DND-41 (cell line): Measurements from ENCODE around the gene DRD3.

Source experiments
- ATAC-seq: fragments of 200-7000 bp; cut with Tn5 transposase; 3 replicates; pipeline ENCODE4 v1.9.1; 2021; ENCODE audit warnings: low read depth; ENCODE audit not compliant: insufficient read depth
- DNase-seq: peaks from one replicate; pipeline ENCODE4 v3.0.0-alpha.2; 2020
- H2AFZ ChIP-seq: 2 replicates; pipeline ENCODE4 v1.6.0; 2012; ENCODE audit warnings: low read depth, low read length
- H3K27ac ChIP-seq: 2 replicates; pipeline ENCODE4 v1.5.1; 2012; ENCODE audit warnings: low read length, inconsistent platforms
- H3K27me3 ChIP-seq: fragments of 200-600 bp; sonication (generic); 2 replicates; pipeline ENCODE4 v1.6.0; 2012; ENCODE audit warnings: low read length, mild to moderate bottlenecking, inconsistent platforms; ENCODE audit not compliant: insufficient read depth, poor library complexity
- H3K36me3 ChIP-seq: 2 replicates; pipeline ENCODE4 v1.5.1; 2012; ENCODE audit warnings: low read length, inconsistent platforms; ENCODE audit not compliant: insufficient read depth
- H3K4me1 ChIP-seq: 2 replicates; pipeline ENCODE4 v1.5.1; 2012; ENCODE audit warnings: mild to moderate bottlenecking, low read length; ENCODE audit not compliant: insufficient read depth
- H3K4me2 ChIP-seq: 2 replicates; pipeline ENCODE4 v1.6.0; 2012; ENCODE audit warnings: mild to moderate bottlenecking, moderate library complexity, low read length, inconsistent platforms; ENCODE audit not compliant: insufficient read depth
- H3K4me3 ChIP-seq, 2 experiments: fragments of 200-600 bp in 1 of 2; shearing (Covaris generic) in 1 of 2; 2 replicates each; pipeline ENCODE4 v1.5.1; 2012 to 2016; ENCODE audit warnings: inconsistent platforms in 2 of 2, low read length in 2 of 2, mild to moderate bottlenecking in 2 of 2, low read depth in 1 of 2, moderate library complexity in 1 of 2
- H3K79me2 ChIP-seq: 2 replicates; pipeline ENCODE4 v1.6.0; 2012; ENCODE audit warnings: low read length, inconsistent platforms; ENCODE audit not compliant: insufficient read depth
- H3K9ac ChIP-seq: 2 replicates; pipeline ENCODE4 v1.6.0; 2012; ENCODE audit warnings: low read depth, mild to moderate bottlenecking, inconsistent platforms, low read length, moderate library complexity
- H3K9me3 ChIP-seq: 2 replicates; pipeline ENCODE4 v1.5.1; 2012; ENCODE audit warnings: low read length, moderate library complexity, mild to moderate bottlenecking, inconsistent platforms; ENCODE audit not compliant: insufficient read depth, severe bottlenecking
- H4K20me1 ChIP-seq: 2 replicates; pipeline ENCODE4 v1.6.0; 2012; ENCODE audit warnings: low read length; ENCODE audit not compliant: insufficient read depth
- CTCF ChIP-seq: IDR thresholded peaks from 2 replicates; pipeline ENCODE4 v1.5.1; 2012; ENCODE audit warnings: borderline replicate concordance, low read length, moderate library complexity, mild to moderate bottlenecking; ENCODE audit not compliant: poor library complexity, severe bottlenecking; ENCODE audit errors: extremely low read depth
- EZH2 ChIP-seq: IDR thresholded peaks from 3 replicates; pipeline ENCODE4 v1.6.1; 2012; ENCODE audit warnings: borderline replicate concordance, low read depth, mild to moderate bottlenecking, moderate library complexity, low read length, inconsistent platforms; ENCODE audit not compliant: severe bottlenecking

The DRD3 gene

GRCh38 chr3:114154321-114154821 is 24.5 kb downstream of the DRD3 start:
- Histone ChIP-seq H3K9ac (no peak overlapping the region), H3K27ac (no peak overlapping the region), H3K27me3 (peaks cover 19% of the 10 kb centered on the region), H3K4me3 (no peak overlapping the region), H2AFZ (no peak overlapping the region), H3K4me1 (peaks cover 3% of the 10 kb centered on the region; the same call in 1 of the 2 replicates), H3K9me3 (no peaks in the 10 kb centered on the region), H3K36me3 (no peaks in the 10 kb centered on the region), H3K4me2 (no peak overlapping the region), H3K79me2 (no peaks in the 10 kb centered on the region), H4K20me1 (0 out of 2 replicates have a peak, but pooled peaks cover 2% of the 10 kb centered on the region)
- TF ChIP-seq CTCF (no peak), EZH2 (no peak)
- DNase-seq (no peak), ATAC-seq (no peak)

GRCh38 chr3:114152519-114153151 is 26.2 kb downstream of the DRD3 start:
- TF ChIP-seq CTCF (peak; percentile 93), EZH2 (no peak)
- H3K4me3 ChIP-seq, result no peak overlapping the region

GRCh38 chr3:114151091-114151490 is 27.8 kb downstream of the DRD3 start:
- DNase-seq, result no peak
- H3K36me3 ChIP-seq, result no peaks in the 10 kb centered on the region
- peaks cover 15% of the 10 kb centered on the region for H3K27me3 ChIP-seq
- no peak for TF ChIP-seq CTCF
- no peak for TF ChIP-seq EZH2
- no peaks in the 10 kb centered on the region for H3K79me2 ChIP-seq
- no peak overlapping the region for H3K4me3 ChIP-seq
- no peaks in the 10 kb centered on the region for H3K9me3 ChIP-seq
- 0 out of 2 replicates have a peak, but pooled peaks cover 2% of the 10 kb centered on the region for H4K20me1 ChIP-seq
- H3K9ac ChIP-seq, result no peak overlapping the region
- no peak overlapping the region for H2AFZ ChIP-seq
- peaks cover 3% of the 10 kb centered on the region; the same call in 1 of the 2 replicates for H3K4me1 ChIP-seq
- H3K27ac ChIP-seq, result no peak overlapping the region
- ATAC-seq, result no peak
- no peak overlapping the region for H3K4me2 ChIP-seq

More at GRCh38 chr3:114152519-114153151, 26.2 kb downstream of the DRD3 start:
- Histone ChIP-seq H4K20me1 (0 out of 2 replicates have a peak, but pooled peaks cover 2% of the 10 kb centered on the region), H3K27me3 (peaks cover 15% of the 10 kb centered on the region), H3K79me2 (no peaks in the 10 kb centered on the region), H3K9ac (no peak overlapping the region), H3K36me3 (no peaks in the 10 kb centered on the region), H3K4me2 (peak overlapping the region; percentile 25; the same call in 1 of the 2 replicates), H3K27ac (no peak overlapping the region), H3K9me3 (no peaks in the 10 kb centered on the region), H2AFZ (peak overlapping the region; percentile 67), H3K4me1 (peaks cover 3% of the 10 kb centered on the region; the same call in 1 of the 2 replicates)
- ATAC-seq (peak; percentile 90), DNase-seq (peak; percentile 70)
